HepG2 (cell line): ENCODE measurements around the gene CNOT2. TPM values are rescaled to one million over a fixed set of nuclear protein-coding genes. Genes with fewer than 3 reads are reported as not detected.
A peak's percentile ranks its signal among the peaks of the same experiment; 100 is the strongest.

ENCODE experiments used
- ATAC-seq: fragments of 200-7000 bp; cut with Tn5 transposase; 3 replicates; pipeline ENCODE4 v1.9.1; 2020; ENCODE audit warnings: mild to moderate bottlenecking, moderate library complexity
- BruUV-seq: library from RNA; stranded (reverse); fragments of 400-500 nt; replicated peaks from 2 replicates; lab custom pipeline; 2021; lab: Mats Ljungman, UMichigan
- CTCF ChIA-PET: fragments of 300-600 bp; formaldehyde crosslinking; extraction: SDS; loops from one replicate; lab custom pipeline; 2021; ENCODE audit warnings: low total read pairs, inconsistent platforms, low intra/inter-chr PET ratio; lab: Yijun Ruan, JAX
- POLR2A ChIA-PET: fragments of 350-600 bp; sonication (Branson Sonifier 250); formaldehyde crosslinking; loops from one replicate; lab custom pipeline; 2020; ENCODE audit warnings: antibody characterized with exemption, inconsistent platforms; lab: Yijun Ruan, JAX
- DNase-seq: peaks from one replicate; pipeline ENCODE4 v3.0.0-alpha.2; 2015; ENCODE audit warnings: low spot score
- FAIRE-seq: peaks from 3 replicates; lab custom pipeline; 2011; peaks lifted over from hg19 to GRCh38; lab: Jason Lieb, UNC
- H2AFZ ChIP-seq: one replicate; pipeline ENCODE4 v1.6.1; 2011; ENCODE audit warnings: low read length, inconsistent platforms
- H3K27ac ChIP-seq: fragments of 300-600 bp; 3 replicates; pipeline ENCODE4 v1.8.0; 2011; ENCODE audit warnings: mixed run types, mild to moderate bottlenecking, mixed read lengths, low read length, inconsistent platforms; ENCODE audit not compliant: insufficient read depth; ENCODE audit errors: extremely low read length
- H3K27me3 ChIP-seq, 2 experiments: fragments of 200-600 bp in 1 of 2; 2 replicates in 1 of 2; 3 replicates in 1 of 2; pipeline versions ENCODE4 v1.6.0 to v1.8.0; 2011; ENCODE audit warnings: low read length in 2 of 2, mild to moderate bottlenecking in 2 of 2, moderate library complexity in 2 of 2, inconsistent platforms in 1 of 2; ENCODE audit not compliant: insufficient read depth in 2 of 2, control insufficient read depth in 1 of 2
- H3K36me3 ChIP-seq, 2 experiments: fragments of 200-600 bp in 1 of 2; replicated peaks in 1 of 2; 2 replicates in 1 of 2; 3 replicates in 1 of 2; pipeline versions ENCODE4 v1.5.1 to v1.8.0; 2011; ENCODE audit warnings: low read length in 2 of 2, inconsistent platforms in 1 of 2; ENCODE audit not compliant: insufficient read depth in 2 of 2, control insufficient read depth in 1 of 2
- H3K4me1 ChIP-seq: 2 replicates; pipeline ENCODE4 v1.5.1; 2012; ENCODE audit warnings: low read length, inconsistent platforms; ENCODE audit not compliant: insufficient read depth
- H3K4me2 ChIP-seq: 2 replicates; pipeline ENCODE4 v1.6.0; 2011; ENCODE audit warnings: low read depth, low read length, inconsistent platforms
- H3K4me3 ChIP-seq, 3 experiments: fragments of 200-600 bp in 1 of 3; sonication (generic), shearing (Covaris generic) in 1 of 3; replicated peaks in 1 of 3; 2 replicates each; pipeline ENCODE4 v1.5.1; 2011 to 2016; ENCODE audit warnings: low read length in 3 of 3, inconsistent platforms in 2 of 3, low read depth in 2 of 3, mild to moderate bottlenecking in 2 of 3, control low read depth in 1 of 3, mixed read lengths in 1 of 3; ENCODE audit not compliant: insufficient read depth in 1 of 3
- H3K79me2 ChIP-seq: one replicate; pipeline ENCODE4 v1.6.1; 2011; ENCODE audit warnings: low read length, inconsistent platforms; ENCODE audit not compliant: insufficient read depth
- H3K9ac ChIP-seq: 2 replicates; pipeline ENCODE4 v1.6.0; 2011; ENCODE audit warnings: mild to moderate bottlenecking, low read depth, low read length, inconsistent platforms; ENCODE audit not compliant: insufficient read depth
- H3K9me3 ChIP-seq: 2 replicates; pipeline ENCODE4 v1.5.1; 2012; ENCODE audit warnings: mild to moderate bottlenecking, low read length
- H4K20me1 ChIP-seq: 2 replicates; pipeline ENCODE4 v1.6.0; 2011; ENCODE audit warnings: inconsistent platforms, mild to moderate bottlenecking, low read length, moderate library complexity; ENCODE audit not compliant: insufficient read depth
- MAFK ChIP-seq, 2 experiments: IDR thresholded peaks in 1 of 2; conservative IDR thresholded peaks in 1 of 2; 2 replicates each; pipeline ENCODE4 v1.6.1; 2011; ENCODE audit warnings: improper control_type of control experiment in 2 of 2, low read length in 2 of 2
- ZNF230 ChIP-seq: sonication (generic); formaldehyde crosslinking; IDR thresholded peaks from 2 replicates; pipeline ENCODE4 v1.4.0; 2020; ENCODE audit warnings: mild to moderate bottlenecking, missing genetic modification reagents
- WGBS: methylation state at CpG from one replicate; pipeline ENCODE4 v1.1.6; 2017; ENCODE audit warnings: low lambda C conversion rate; 5-methylcytosine and 5-hydroxymethylcytosine counted together
- in situ Hi-C: cut with HindIII; loops from 2 replicates; pipeline ENCODE4 v1.10.0; 2017; ENCODE audit warnings: low pct_unique_long_range_greater_than_20kb; ENCODE audit not compliant: extremely low pct_ligation_motif_present
- intact Hi-C: fragments of 100-400 bp; cut with micrococcal nuclease; formaldehyde crosslinking; loops from one replicate; pipeline ENCODE4 v1.10.0; 2022; ENCODE audit not compliant: unreplicated experiment
- polyA plus RNA-seq, 8 experiments: library from polyadenylated mRNA; depleted of rRNA in 3 of 8; stranded (reverse) in 7 of 8; unstranded in 1 of 8; fragments of >200 nt; fragmentation: Illumina TruSeq in 4 of 8; extraction: Trizol in 4 of 8; gene quantifications; 2 replicates each; pipeline versions ENCODE4 v1.2.1 to v1.2.3, GENCODE V29; 2011 to 2016; ENCODE audit warnings: low read depth in 4 of 8, missing spikeins in 1 of 8, mixed read lengths in 1 of 8; ENCODE audit not compliant: insufficient read depth in 1 of 8
- total RNA-seq, 5 experiments: library from RNA; depleted of rRNA; stranded (reverse); fragments of >200 nt; fragmentation: Illumina TruSeq; extraction: Trizol; gene quantifications; 2 replicates each; pipeline ENCODE4 v1.2.3, GENCODE V29; 2016; ENCODE audit warnings: low read depth in 1 of 5
- TF ChIP-seq, protein P1 (sequence below): sonication (generic); formaldehyde crosslinking; IDR thresholded peaks from 2 replicates; pipeline ENCODE4 v1.4.0; 2020; ENCODE audit warnings: missing genetic modification reagents
- TF ChIP-seq, protein P2 (sequence below): sonication (generic); formaldehyde crosslinking; IDR thresholded peaks from 2 replicates; pipeline ENCODE4 v1.8.0; 2022; ENCODE audit warnings: missing genetic modification reagents, mild to moderate bottlenecking, borderline replicate concordance

The CNOT2 gene
- total and polyA plus RNA-seq, 2 of the 13 experiments (the other 11 are each of a cell fraction or from before 2014, with no cell fraction given), result 54.5 to 76.6 TPM

- no peak for FAIRE-seq
- intact Hi-C loops (no loop called here), in situ Hi-C loops (no loop called here)
- H3K4me2 ChIP-seq, result no peak overlapping the region
- no peaks in the 10 kb centered on the region; a peak in 1 of 5 replicates for H3K27me3 ChIP-seq
- no peak for DNase-seq
- ChIA-PET POLR2A (no interaction called here), CTCF (no interaction called here)
- TF ChIP-seq MAFK (conservative IDR thresholded peaks at IDR 0.05 in 1 of 2, IDR thresholded peaks at IDR 0.05 in 1 of 2; ENCODE audit: low read length in 2 of 2) (peak; percentile 4 to 23; a peak in 1 of 4 replicates), ZNF230 (no peak)
- TF ChIP-seq, protein P1, sequence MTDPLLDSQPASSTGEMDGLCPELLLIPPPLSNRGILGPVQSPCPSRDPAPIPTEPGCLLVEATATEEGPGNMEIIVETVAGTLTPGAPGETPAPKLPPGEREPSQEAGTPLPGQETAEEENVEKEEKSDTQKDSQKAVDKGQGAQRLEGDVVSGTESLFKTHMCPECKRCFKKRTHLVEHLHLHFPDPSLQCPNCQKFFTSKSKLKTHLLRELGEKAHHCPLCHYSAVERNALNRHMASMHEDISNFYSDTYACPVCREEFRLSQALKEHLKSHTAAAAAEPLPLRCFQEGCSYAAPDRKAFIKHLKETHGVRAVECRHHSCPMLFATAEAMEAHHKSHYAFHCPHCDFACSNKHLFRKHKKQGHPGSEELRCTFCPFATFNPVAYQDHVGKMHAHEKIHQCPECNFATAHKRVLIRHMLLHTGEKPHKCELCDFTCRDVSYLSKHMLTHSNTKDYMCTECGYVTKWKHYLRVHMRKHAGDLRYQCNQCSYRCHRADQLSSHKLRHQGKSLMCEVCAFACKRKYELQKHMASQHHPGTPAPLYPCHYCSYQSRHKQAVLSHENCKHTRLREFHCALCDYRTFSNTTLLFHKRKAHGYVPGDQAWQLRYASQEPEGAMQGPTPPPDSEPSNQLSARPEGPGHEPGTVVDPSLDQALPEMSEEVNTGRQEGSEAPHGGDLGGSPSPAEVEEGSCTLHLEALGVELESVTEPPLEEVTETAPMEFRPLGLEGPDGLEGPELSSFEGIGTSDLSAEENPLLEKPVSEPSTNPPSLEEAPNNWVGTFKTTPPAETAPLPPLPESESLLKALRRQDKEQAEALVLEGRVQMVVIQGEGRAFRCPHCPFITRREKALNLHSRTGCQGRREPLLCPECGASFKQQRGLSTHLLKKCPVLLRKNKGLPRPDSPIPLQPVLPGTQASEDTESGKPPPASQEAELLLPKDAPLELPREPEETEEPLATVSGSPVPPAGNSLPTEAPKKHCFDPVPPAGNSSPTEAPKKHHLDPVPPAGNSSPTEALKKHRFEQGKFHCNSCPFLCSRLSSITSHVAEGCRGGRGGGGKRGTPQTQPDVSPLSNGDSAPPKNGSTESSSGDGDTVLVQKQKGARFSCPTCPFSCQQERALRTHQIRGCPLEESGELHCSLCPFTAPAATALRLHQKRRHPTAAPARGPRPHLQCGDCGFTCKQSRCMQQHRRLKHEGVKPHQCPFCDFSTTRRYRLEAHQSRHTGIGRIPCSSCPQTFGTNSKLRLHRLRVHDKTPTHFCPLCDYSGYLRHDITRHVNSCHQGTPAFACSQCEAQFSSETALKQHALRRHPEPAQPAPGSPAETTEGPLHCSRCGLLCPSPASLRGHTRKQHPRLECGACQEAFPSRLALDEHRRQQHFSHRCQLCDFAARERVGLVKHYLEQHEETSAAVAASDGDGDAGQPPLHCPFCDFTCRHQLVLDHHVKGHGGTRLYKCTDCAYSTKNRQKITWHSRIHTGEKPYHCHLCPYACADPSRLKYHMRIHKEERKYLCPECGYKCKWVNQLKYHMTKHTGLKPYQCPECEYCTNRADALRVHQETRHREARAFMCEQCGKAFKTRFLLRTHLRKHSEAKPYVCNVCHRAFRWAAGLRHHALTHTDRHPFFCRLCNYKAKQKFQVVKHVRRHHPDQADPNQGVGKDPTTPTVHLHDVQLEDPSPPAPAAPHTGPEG (CRISPR knock-in tag), result no peak
- TF ChIP-seq, protein P2, sequence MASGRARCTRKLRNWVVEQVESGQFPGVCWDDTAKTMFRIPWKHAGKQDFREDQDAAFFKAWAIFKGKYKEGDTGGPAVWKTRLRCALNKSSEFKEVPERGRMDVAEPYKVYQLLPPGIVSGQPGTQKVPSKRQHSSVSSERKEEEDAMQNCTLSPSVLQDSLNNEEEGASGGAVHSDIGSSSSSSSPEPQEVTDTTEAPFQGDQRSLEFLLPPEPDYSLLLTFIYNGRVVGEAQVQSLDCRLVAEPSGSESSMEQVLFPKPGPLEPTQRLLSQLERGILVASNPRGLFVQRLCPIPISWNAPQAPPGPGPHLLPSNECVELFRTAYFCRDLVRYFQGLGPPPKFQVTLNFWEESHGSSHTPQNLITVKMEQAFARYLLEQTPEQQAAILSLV (CRISPR knock-in tag), result no peak
- no peaks in the 10 kb centered on the region for H3K79me2 ChIP-seq
- H3K4me3 ChIP-seq, result no peak overlapping the region
- no peaks in the 10 kb centered on the region for H3K9me3 ChIP-seq
- no peak overlapping the region for H3K27ac ChIP-seq
- H3K9ac ChIP-seq, result no peak overlapping the region
- H3K4me1 ChIP-seq, result no peaks in the 10 kb centered on the region
- H2AFZ ChIP-seq, result no peak overlapping the region
- no peaks in the 10 kb centered on the region for H4K20me1 ChIP-seq
- H3K36me3 ChIP-seq, result no peaks in the 10 kb centered on the region
- no TSS peak for BruUV-seq
- no peak for ATAC-seq
- 44% methylated on average over 1 of the region's 1 CpG for WGBS
Observed at GRCh38 chr12:70196811-70197281, 46.4 kb upstream of the CNOT2 start.
